ENCODE data around the gene LAMA1.

Gene LAMA1

GRCh38 chr18:7105268-7105667 lies 12.3 kb downstream of the LAMA1 start:
- no peak for TF ChIP-seq CTCF (conservative IDR thresholded peaks at IDR 0.05)
- no peak for TF ChIP-seq ZFX (IDR thresholded peaks at IDR 0.05)
- no peak overlapping the region for H3K27ac ChIP-seq

- TF ChIP-seq CTCF (conservative IDR thresholded peaks at IDR 0.05) (no peak), ZFX (IDR thresholded peaks at IDR 0.05) (no peak)
- H3K27ac ChIP-seq = no peak overlapping the region
These were observed 12.9 kb downstream of the LAMA1 start for GRCh38 chr18:7104649-7105048.

GRCh38 chr18:7102131-7102530 lies 15.5 kb downstream of the LAMA1 start:
- H3K27ac ChIP-seq = no peak overlapping the region
- TF ChIP-seq ZFX (IDR thresholded peaks at IDR 0.05) (no peak), CTCF (conservative IDR thresholded peaks at IDR 0.05) (no peak)

GRCh38 chr18:7096838-7097237 lies 20.8 kb downstream of the LAMA1 start:
- no peak overlapping the region for H3K27ac ChIP-seq
- TF ChIP-seq ZFX (IDR thresholded peaks at IDR 0.05) (no peak), CTCF (conservative IDR thresholded peaks at IDR 0.05) (no peak)

GRCh38 chr18:7094427-7094826 lies 23.2 kb downstream of the LAMA1 start:
- TF ChIP-seq CTCF (conservative IDR thresholded peaks at IDR 0.05) = no peak
- TF ChIP-seq ZFX (IDR thresholded peaks at IDR 0.05) = no peak

GRCh38 chr18:7090771-7091170 lies 26.8 kb downstream of the LAMA1 start:
- H3K27ac ChIP-seq = no peak overlapping the region
- TF ChIP-seq CTCF (conservative IDR thresholded peaks at IDR 0.05) = no peak
- TF ChIP-seq ZFX (IDR thresholded peaks at IDR 0.05) = no peak

More at GRCh38 chr18:7094427-7094826, 23.2 kb downstream of the LAMA1 start:
- H3K27ac ChIP-seq = no peak overlapping the region

GRCh38 chr18:7089369-7089768 lies 28.2 kb downstream of the LAMA1 start:
- H3K27ac ChIP-seq = no peak overlapping the region
- TF ChIP-seq ZFX (IDR thresholded peaks at IDR 0.05) (no peak), CTCF (conservative IDR thresholded peaks at IDR 0.05) (no peak)
